ENCODE measurements around the gene ME3. TPM values are rescaled to one million over a fixed set of nuclear protein-coding genes. Genes with fewer than 3 reads are reported as not detected.

ME3 gene
- total RNA-seq, 4 donors from 2014 or later, result 1.9 to 18.3 (median 5.6) TPM

- H3K9me3 ChIP-seq, result no peaks in the 10 kb centered on the region
- TF ChIP-seq POLR2A (IDR thresholded peaks at IDR 0.05) (no peak), CTCF (IDR thresholded peaks at IDR 0.05) (no peak)
- no peak for DNase-seq
- H3K4me1 ChIP-seq, result no peaks in the 10 kb centered on the region
- intact Hi-C loops (cut with DNase I), result no loop called here
- no peak overlapping the region for H3K27ac ChIP-seq
- WGBS, 2 donors, result 86 to 100% methylated on average over 1 of the region's 1 CpG
- H3K36me3 ChIP-seq, result no peaks in the 10 kb centered on the region
- no peak overlapping the region for H3K4me3 ChIP-seq
- H3K27me3 ChIP-seq, result no peaks in the 10 kb centered on the region
Observed at GRCh38 chr11:86641537-86642261, 30.7 kb downstream of the ME3 start.

GRCh38 chr11:86639137-86639536 is 33.3 kb downstream of the ME3 start:
- H3K36me3 ChIP-seq, result no peaks in the 10 kb centered on the region
- H3K4me3 ChIP-seq, result no peak overlapping the region
- intact Hi-C loops (cut with DNase I), result no loop called here
- no peaks in the 10 kb centered on the region for H3K4me1 ChIP-seq
- TF ChIP-seq POLR2A (IDR thresholded peaks at IDR 0.05) (no peak), CTCF (IDR thresholded peaks at IDR 0.05) (no peak)
- no peak for DNase-seq
- no peaks in the 10 kb centered on the region for H3K27me3 ChIP-seq
- WGBS, 2 donors, result 75 to 89% methylated on average over 1 of the region's 1 CpG
- no peaks in the 10 kb centered on the region for H3K9me3 ChIP-seq
- H3K27ac ChIP-seq, result no peak overlapping the region

- no peaks in the 10 kb centered on the region for H3K27me3 ChIP-seq
- no peaks in the 10 kb centered on the region for H3K9me3 ChIP-seq
- no peak for TF ChIP-seq POLR2A (IDR thresholded peaks at IDR 0.05)
- TF ChIP-seq CTCF (IDR thresholded peaks at IDR 0.05), result no peak
- intact Hi-C loops (cut with DNase I), result no loop called here
- no peak for DNase-seq
- no peaks in the 10 kb centered on the region for H3K4me1 ChIP-seq
- no peak overlapping the region for H3K4me3 ChIP-seq
- 83 to 100% methylated on average over 1 of the region's 1 CpG for WGBS, 2 donors
- no peaks in the 10 kb centered on the region for H3K36me3 ChIP-seq
- H3K27ac ChIP-seq, result no peak overlapping the region
Observed at GRCh38 chr11:86638673-86639072, 33.7 kb downstream of the ME3 start.

GRCh38 chr11:86637988-86638387 is 34.4 kb downstream of the ME3 start:
- Histone ChIP-seq H3K9me3 (no peaks in the 10 kb centered on the region), H3K4me1 (no peaks in the 10 kb centered on the region), H3K27ac (no peak overlapping the region), H3K27me3 (no peaks in the 10 kb centered on the region), H3K4me3 (no peak overlapping the region), H3K36me3 (no peaks in the 10 kb centered on the region)
- TF ChIP-seq POLR2A (IDR thresholded peaks at IDR 0.05) (no peak), CTCF (IDR thresholded peaks at IDR 0.05) (no peak)
- intact Hi-C loops (cut with DNase I), result no loop called here
- DNase-seq, result no peak

GRCh38 chr11:86636275-86636674 is 36.1 kb downstream of the ME3 start:
- DNase-seq, result no peak
- Histone ChIP-seq H3K4me3 (no peak overlapping the region), H3K27me3 (no peaks in the 10 kb centered on the region), H3K9me3 (no peaks in the 10 kb centered on the region), H3K27ac (no peak overlapping the region), H3K4me1 (peaks cover 0 to 6% (median 0%) of the 10 kb centered on the region in 3 donors), H3K36me3 (no peaks in the 10 kb centered on the region)
- 91 to 100% methylated on average over 1 of the region's 1 CpG for WGBS, 2 donors
- TF ChIP-seq CTCF (IDR thresholded peaks at IDR 0.05), result no peak
- no peak for TF ChIP-seq POLR2A (IDR thresholded peaks at IDR 0.05)
- intact Hi-C loops (cut with DNase I), result no loop called here
